BLaER1 (cell line): ENCODE data around the gene TSPY10.
"Not testable (repeated sequence)": the region's sequence is repeated elsewhere in the genome, so short reads cannot be mapped to it uniquely, and the experiment has no call there.

Experiments used
- H3K27ac ChIP-seq: shearing (Covaris generic); formaldehyde crosslinking; 2 replicates; pipeline ENCODE4 v1.8.1; 2022
- H3K27me3 ChIP-seq: shearing (Covaris generic); formaldehyde crosslinking; 2 replicates; pipeline ENCODE4 v1.8.1; 2022
- H3K36me3 ChIP-seq: shearing (Covaris generic); formaldehyde crosslinking; 2 replicates; pipeline ENCODE4 v1.8.1; 2022
- H3K4me1 ChIP-seq: shearing (Covaris generic); formaldehyde crosslinking; 2 replicates; pipeline ENCODE4 v1.8.1; 2022
- H3K4me2 ChIP-seq: shearing (Covaris generic); formaldehyde crosslinking; 2 replicates; pipeline ENCODE4 v1.8.1; 2022
- H3K4me3 ChIP-seq: shearing (Covaris generic); formaldehyde crosslinking; 2 replicates; pipeline ENCODE4 v1.8.1; 2022
- H3K9ac ChIP-seq: shearing (Covaris generic); formaldehyde crosslinking; 2 replicates; pipeline ENCODE4 v1.8.1; 2022
- H3K9me3 ChIP-seq: shearing (Covaris generic); formaldehyde crosslinking; 2 replicates; pipeline ENCODE4 v1.8.1; 2022
- H4K20me1 ChIP-seq: shearing (Covaris generic); formaldehyde crosslinking; 2 replicates; pipeline ENCODE4 v1.8.1; 2022

TSPY10 gene

GRCh38 chrY:9527580-9527979 lies at the start of gene TSPY10:
TSPY10 (plus strand) TSS chrY:9527880; CDS start chrY:9527926, 46 bp downstream.
- H3K9me3 ChIP-seq: not testable (repeated sequence)

GRCh38 chrY:9486967-9487366 lies 40.7 kb upstream of the TSPY10 start, which contains the start of gene TSPY9:
TSPY9 (plus strand) TSS chrY:9487267; CDS start chrY:9487313, 46 bp downstream.
- not testable (repeated sequence) for H3K9ac ChIP-seq, H3K9me3 ChIP-seq, H3K27me3 ChIP-seq, H3K4me1 ChIP-seq, H3K27ac ChIP-seq, H4K20me1 ChIP-seq, H3K36me3 ChIP-seq, H3K4me2 ChIP-seq, H3K4me3 ChIP-seq

More at GRCh38 chrY:9527580-9527979, at the start of gene TSPY10:
- not testable (repeated sequence) for H3K9ac ChIP-seq, H3K4me3 ChIP-seq, H3K27ac ChIP-seq, H3K4me2 ChIP-seq, H3K27me3 ChIP-seq, H3K4me1 ChIP-seq, H4K20me1 ChIP-seq, H3K36me3 ChIP-seq

GRCh38 chrY:9504396-9504795 lies 23.3 kb upstream of the TSPY10 start:
- H3K4me1 ChIP-seq, H3K9ac ChIP-seq, H3K27me3 ChIP-seq, H3K4me2 ChIP-seq, H3K9me3 ChIP-seq, H3K4me3 ChIP-seq, H4K20me1 ChIP-seq, H3K27ac ChIP-seq, H3K36me3 ChIP-seq: not testable (repeated sequence)

- not testable (repeated sequence) for H3K27ac ChIP-seq, H3K9ac ChIP-seq, H3K4me1 ChIP-seq, H3K4me3 ChIP-seq, H3K9me3 ChIP-seq, H3K36me3 ChIP-seq, H4K20me1 ChIP-seq, H3K27me3 ChIP-seq, H3K4me2 ChIP-seq
Observed at GRCh38 chrY:9516287-9516686, 11.4 kb upstream of the TSPY10 start.
